Activated CD4-positive, alpha-beta memory T cell treated with anti-CD3 and anti-CD28 coated beads for 36 hours (primary cell): ENCODE results near the gene LINGO3. TPM values are rescaled to one million over a fixed set of nuclear protein-coding genes. Genes with fewer than 3 reads are reported as not detected.
"Not testable (repeated sequence)": the region's sequence is repeated elsewhere in the genome, so short reads cannot be mapped to it uniquely, and the experiment has no call there.

ENCODE experiments used
- CTCF ChIA-PET: fragments of 350-600 bp; sonication (Branson Sonifier 250); formaldehyde crosslinking; loops from one replicate; lab custom pipeline; 2021; ENCODE audit warnings: antibody characterized with exemption, inconsistent platforms; lab: Charles Lee
- POLR2A ChIA-PET: fragments of 350-600 bp; sonication (Branson Sonifier 250); formaldehyde crosslinking; loops from one replicate; lab custom pipeline; 2021; ENCODE audit warnings: antibody characterized with exemption; lab: Charles Lee
- DNase-seq: peaks from one replicate; pipeline ENCODE4 v3.0.0-alpha.2; 2020
- H3K27ac Mint-ChIP-seq: one replicate; pipeline ENCODE4 v1.8.0; 2021; ENCODE audit warnings: mixed read lengths
- H3K27me3 Mint-ChIP-seq: one replicate; pipeline ENCODE4 v1.8.0; 2021; ENCODE audit warnings: mixed read lengths
- H3K36me3 Mint-ChIP-seq: one replicate; pipeline ENCODE4 v1.8.0; 2021; ENCODE audit warnings: mixed read lengths
- H3K4me1 Mint-ChIP-seq: one replicate; pipeline ENCODE4 v1.8.0; 2021; ENCODE audit warnings: low read depth, mixed read lengths
- H3K4me3 Mint-ChIP-seq: one replicate; pipeline ENCODE4 v1.8.0; 2021; ENCODE audit warnings: mild to moderate bottlenecking, mixed read lengths
- H3K9me3 Mint-ChIP-seq: one replicate; pipeline ENCODE4 v1.8.0; 2021; ENCODE audit warnings: mixed read lengths
- intact Hi-C: fragments of 100-400 bp; cut with micrococcal nuclease; formaldehyde crosslinking; loops from one replicate; pipeline ENCODE4 v1.15.1; 2023
- total RNA-seq, 2 experiments: library from RNA; stranded (reverse); gene quantifications; one replicate each; pipeline ENCODE4 v1.2.3, GENCODE V29; 2021

The LINGO3 gene
- total RNA-seq, 2 experiments from 2014 or later: 0.10 TPM; not detected in 1

DNA sequence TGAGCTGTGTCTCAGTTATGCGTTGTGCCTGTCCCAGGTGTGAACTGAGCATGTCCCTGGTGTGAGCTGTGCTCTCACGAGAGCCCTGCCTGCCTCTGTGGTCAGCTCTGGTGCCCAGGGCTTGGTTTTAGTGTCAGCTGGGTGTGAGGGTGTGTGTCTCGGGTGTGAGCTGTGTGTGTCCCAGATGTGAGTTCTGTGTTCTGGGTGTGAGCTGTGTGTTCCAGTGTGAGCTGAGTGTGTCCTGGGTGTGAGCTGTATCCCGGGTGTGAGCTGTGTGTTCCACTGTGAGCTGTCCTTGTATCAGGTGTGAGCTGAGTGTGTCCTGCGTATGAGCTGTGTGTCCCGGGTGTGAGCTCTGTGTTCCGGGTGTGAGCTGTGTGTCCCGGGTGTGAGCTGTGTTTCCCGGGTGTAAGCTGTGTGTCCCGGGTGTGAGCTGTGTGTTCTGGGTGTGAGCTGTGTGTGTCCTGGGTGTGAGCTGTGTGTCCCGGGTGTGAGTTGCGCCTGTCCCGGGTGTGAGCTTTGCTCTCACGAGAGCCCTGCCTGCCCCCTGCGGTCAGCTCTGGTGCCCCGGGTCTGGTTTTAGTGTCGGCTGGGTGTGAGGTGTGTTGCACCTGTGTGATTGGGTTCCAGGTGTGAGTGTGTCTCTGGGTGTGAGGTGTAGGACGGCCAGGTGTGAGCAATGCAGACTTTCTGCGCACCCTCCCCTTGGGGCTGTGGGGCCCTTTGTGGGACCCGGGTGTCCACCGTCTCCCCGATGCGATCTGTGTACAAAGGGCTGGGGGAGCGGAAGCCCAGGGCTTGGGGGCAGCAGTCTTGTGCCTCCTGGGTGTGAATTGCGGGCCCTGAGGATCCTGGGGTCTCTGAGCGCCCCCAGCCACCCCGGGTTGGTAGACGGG, 18.9 kb downstream of the LINGO3 start:
- CTCF ChIA-PET: interaction anchor here (0.7 to 2.0 kb wide), 7 partner anchors 14 to 348 kb away, joined by 3 to 10 read pairs (median 4); no protein-coding TSS in a partner anchor
- intact Hi-C loops: no loop called here
- POLR2A ChIA-PET: interaction anchor here (0.8 to 1.0 kb wide), 2 partner anchors 39 to 264 kb away, joined by 3 to 4 read pairs; partner anchors contain the start of genes LSM7 and SPPL2B

DNA sequence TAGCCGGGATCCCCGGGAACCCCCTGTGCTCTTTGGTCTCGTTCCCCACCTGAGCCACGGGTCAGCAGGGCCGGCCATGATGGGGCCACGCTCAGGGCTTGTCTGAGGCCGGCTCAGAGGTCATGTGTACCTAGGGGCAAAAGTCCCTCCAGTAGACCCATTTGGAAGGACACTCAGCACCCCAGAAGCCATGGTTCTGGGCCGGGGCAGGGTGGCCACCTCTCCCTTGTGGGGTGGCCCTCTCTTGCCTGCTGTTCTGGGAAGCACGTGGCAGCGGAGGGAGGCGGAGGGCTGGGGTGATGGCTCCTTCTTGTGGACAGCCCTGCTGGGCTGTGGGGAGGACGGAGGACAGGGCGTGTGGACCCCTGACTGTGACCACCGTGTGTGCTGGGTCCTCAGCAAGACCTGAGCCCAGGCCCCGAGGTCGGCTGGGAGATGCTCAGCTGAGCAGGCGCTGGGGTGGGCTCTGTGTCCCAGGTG, 19.6 kb downstream of the LINGO3 start:
- Mint-ChIP-seq H3K36me3 (no peaks in the 10 kb centered on the region), H3K27me3 (peaks cover 8% of the 10 kb centered on the region), H3K27ac (no peak overlapping the region), H3K4me1 (peaks cover 21% of the 10 kb centered on the region), H3K9me3 (no peaks in the 10 kb centered on the region), H3K4me3 (peak overlapping the region; percentile 70)
- intact Hi-C loops: no loop called here
- CTCF ChIA-PET: interaction anchor here (0.7 to 2.0 kb wide), 6 partner anchors 13 to 349 kb away, joined by 3 to 10 read pairs (median 4); no protein-coding TSS in a partner anchor
- POLR2A ChIA-PET: interaction anchor here (0.8 kb wide), 1 partner anchor 265 kb away, joined by 3 read pairs; no protein-coding TSS in a partner anchor
- DNase-seq: no peak

More for the DNA sequence above, 18.9 kb downstream of the LINGO3 start:
- no peaks in the 10 kb centered on the region for H3K36me3 Mint-ChIP-seq
- H3K4me3 Mint-ChIP-seq: peak overlapping the region; percentile 70
- DNase-seq: no peak
- peaks cover 8% of the 10 kb centered on the region for H3K27me3 Mint-ChIP-seq
- H3K4me1 Mint-ChIP-seq: peaks cover 21% of the 10 kb centered on the region
- no peaks in the 10 kb centered on the region for H3K9me3 Mint-ChIP-seq
- H3K27ac Mint-ChIP-seq: no peak overlapping the region

DNA sequence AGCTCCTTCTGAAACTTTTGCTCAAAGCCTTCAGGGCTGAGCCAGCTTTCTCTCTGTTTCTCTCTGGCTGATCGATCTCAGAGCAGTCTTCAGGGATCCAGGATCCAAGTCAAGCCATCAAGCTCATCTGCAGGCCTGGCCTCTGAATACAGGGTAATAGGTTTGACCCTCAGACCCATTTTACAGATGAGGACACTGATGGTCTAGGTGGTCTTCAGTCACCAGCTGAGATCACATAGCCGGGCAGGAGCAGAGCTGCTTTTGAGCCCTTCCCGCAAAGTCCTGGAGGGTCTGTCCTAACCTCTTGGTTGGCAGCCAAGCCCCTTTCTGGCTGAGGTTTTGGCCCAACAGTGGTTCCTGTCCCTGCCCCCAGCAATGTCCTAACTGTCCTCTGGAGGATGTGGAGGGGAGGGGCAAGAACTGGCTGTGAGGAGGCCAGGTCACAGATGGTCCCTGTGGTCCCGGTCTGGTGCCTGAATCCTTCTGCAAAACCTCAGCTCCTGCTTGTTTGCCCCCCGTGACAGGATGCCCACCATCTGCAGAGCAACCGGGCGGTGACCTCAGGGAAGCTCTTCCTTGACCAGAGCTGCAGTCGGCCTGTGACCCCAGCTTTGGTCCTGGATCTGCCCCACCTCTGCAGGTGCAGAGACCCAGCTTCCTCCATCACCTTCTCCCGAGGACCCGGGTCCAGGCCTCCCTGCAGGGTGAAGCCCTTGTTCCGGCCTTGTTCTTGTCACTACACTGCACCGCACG, 20.2 kb downstream of the LINGO3 start:
- H3K27ac Mint-ChIP-seq: no peak overlapping the region
- POLR2A ChIA-PET: no interaction called here
- no peaks in the 10 kb centered on the region for H3K9me3 Mint-ChIP-seq
- peaks cover 8% of the 10 kb centered on the region for H3K27me3 Mint-ChIP-seq
- peaks cover 24% of the 10 kb centered on the region for H3K4me1 Mint-ChIP-seq
- intact Hi-C loops: no loop called here
- H3K36me3 Mint-ChIP-seq: no peaks in the 10 kb centered on the region
- DNase-seq: no peak
- CTCF ChIA-PET: interaction anchor here (1.1 to 2.0 kb wide), 4 partner anchors 13 to 326 kb away, joined by 4 to 10 read pairs (median 6); no protein-coding TSS in a partner anchor
- no peak overlapping the region for H3K4me3 Mint-ChIP-seq

DNA sequence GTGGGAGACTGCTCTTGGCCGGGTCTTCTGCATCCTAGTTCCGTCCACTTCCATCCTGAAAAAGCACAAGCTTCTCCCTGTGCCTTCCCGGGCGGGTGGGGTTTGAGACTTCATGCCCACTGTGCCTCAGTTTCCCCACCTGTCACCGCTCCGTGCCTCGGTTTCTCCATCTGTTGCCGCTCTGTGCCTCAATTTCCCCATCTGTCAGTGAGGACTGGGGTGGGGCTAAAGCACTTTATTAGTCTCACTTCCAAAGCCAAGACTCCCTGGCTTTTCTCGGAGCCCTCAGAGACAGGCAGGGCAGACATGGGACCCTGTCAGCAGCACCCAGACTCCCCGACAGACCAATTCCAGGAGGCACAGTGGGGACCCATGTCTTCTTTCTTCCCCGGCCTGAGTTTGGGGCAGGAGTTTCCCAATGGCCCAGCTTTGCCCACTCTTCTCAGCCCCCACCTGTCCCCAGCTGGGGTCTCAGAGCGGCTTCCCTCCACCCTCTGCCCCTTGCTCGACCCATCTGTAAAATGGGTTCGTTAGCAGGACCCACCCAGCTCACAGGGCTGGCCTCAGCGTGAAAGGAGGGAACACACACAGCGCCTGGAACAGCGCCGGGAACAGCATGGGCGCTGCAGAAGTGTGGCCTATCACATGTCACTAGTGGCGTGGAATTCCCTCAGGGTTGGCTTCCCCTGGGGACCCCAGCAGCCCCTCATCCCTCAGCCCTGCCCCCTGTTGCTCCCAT, 21.4 kb downstream of the LINGO3 start:
- intact Hi-C loops: no loop called here
- Mint-ChIP-seq H3K4me1 (peaks cover 35% of the 10 kb centered on the region), H3K4me3 (no peak overlapping the region), H3K36me3 (no peaks in the 10 kb centered on the region), H3K27me3 (peaks cover 8% of the 10 kb centered on the region), H3K27ac (no peak overlapping the region), H3K9me3 (no peaks in the 10 kb centered on the region)
- no peak for DNase-seq
- CTCF ChIA-PET: interaction anchor here (0.7 to 1.1 kb wide), 4 partner anchors 13 to 106 kb away, joined by 3 to 4 read pairs (median 3); no protein-coding TSS in a partner anchor
- POLR2A ChIA-PET: no interaction called here

DNA sequence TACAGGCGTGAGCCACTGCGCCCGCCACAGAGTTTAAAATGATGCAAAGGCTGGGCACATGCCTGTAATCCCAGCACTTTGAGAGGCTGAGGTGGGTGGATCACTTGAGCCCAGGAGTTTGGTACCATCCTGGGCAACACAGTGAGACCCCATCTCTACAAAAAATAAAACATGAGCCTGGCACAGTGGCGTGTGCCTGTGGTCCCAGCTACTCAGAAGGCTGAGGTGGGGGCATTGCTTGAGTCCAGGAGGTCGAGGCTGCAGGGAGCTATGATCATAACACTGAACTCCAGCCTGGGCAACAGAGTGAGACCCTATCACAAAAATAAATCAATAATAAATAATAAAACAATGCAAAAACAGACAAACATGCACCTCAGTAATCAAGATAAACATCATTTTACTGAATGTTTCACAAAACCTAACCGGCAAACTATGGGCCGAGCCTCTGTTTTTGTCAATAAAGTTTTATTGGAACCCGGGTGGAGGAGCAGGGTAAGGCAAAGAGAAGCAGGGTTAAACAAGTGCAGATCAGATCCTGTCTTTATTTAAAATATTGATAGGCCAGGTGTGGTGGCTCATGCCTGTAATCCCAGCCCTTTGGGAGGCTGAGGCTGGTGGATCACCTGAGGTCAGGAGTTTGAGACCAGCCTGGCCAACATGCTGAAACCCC, 24.0 kb downstream of the LINGO3 start:
- H3K27me3 Mint-ChIP-seq: peaks cover 3% of the 10 kb centered on the region
- CTCF ChIA-PET: no interaction called here
- intact Hi-C loops: no loop called here

DNA sequence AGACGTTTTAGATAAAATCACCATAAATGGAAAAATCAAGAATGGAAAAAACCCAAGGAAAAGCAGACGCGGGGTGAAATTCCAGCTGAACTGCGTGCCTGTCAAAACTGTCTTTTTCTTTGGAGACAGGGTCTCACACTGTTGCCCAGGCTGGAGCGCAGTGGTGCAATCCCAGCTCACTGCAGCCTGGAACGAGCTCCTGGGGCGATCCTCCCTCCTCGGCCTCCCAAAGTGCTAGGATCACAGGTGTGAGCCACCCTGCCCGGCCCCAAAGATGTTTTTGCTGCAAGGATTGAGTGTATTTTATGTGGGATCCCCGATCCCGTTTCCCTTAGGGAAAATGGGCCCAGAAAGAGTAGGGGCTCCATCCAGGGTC, 25.1 kb downstream of the LINGO3 start:
- POLR2A ChIA-PET: no interaction called here
- Mint-ChIP-seq H3K27me3 (no peaks in the 10 kb centered on the region), H3K4me3 (no peak overlapping the region), H3K27ac (no peak overlapping the region), H3K4me1 (peaks cover 15% of the 10 kb centered on the region), H3K36me3 (no peaks in the 10 kb centered on the region), H3K9me3 (no peaks in the 10 kb centered on the region)
- DNase-seq: no peak
- intact Hi-C loops: no loop called here
- CTCF ChIA-PET: interaction anchor here (1.2 kb wide), 1 partner anchor 328 kb away, joined by 4 read pairs; no protein-coding TSS in a partner anchor

More for the DNA sequence above, 24.0 kb downstream of the LINGO3 start:
- Mint-ChIP-seq H3K27ac (no peak overlapping the region), H3K9me3 (no peaks in the 10 kb centered on the region), H3K36me3 (no peaks in the 10 kb centered on the region), H3K4me3 (no peak overlapping the region), H3K4me1 (peaks cover 21% of the 10 kb centered on the region)
- no peak for DNase-seq
- POLR2A ChIA-PET: no interaction called here

DNA sequence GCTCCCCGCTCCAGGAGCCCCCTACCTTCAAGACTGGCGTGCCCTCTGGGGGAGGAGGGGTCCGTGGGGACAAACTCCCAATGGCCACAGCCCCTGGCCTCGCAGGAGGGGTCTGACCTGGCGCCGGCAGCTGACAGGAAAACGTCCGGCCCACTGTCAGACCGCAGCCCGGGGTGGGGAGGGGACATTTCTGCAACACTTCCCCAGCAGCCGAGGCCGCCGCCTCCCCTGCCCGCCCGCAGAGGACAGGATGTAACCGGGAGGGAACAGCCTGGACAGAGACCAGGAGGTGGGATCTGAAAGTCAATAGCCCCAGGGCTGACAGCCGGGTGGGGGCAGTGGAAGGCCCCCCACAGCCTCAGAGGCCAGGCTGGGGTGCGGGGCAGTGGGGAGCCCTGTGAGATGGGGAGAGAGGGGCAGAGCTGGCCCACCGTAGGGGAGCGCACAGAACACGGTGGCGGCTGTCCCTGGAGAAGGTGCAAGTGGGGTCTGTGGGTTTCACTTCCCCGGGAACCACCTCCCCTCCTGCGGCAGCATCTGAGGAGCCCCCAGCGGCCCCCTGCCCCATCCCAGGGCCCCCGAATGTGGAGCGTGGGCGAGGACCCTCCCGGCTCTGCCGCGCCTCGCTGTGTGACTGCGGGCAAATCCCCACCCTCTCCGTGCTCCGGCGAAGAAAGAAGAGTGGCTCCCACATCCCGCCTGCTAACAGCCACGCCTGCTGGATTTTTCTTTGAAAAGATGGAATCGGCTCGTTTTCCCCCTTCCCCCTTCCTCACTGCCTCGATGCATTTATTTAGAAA, 25.7 kb downstream of the LINGO3 start, which contains the start of gene PEAK3:
Gene PEAK3, minus strand, starts transcription at position 114 of the 800 bp plus-strand sequence. CDS start 1,244 bp downstream, outside the sequence.
- Mint-ChIP-seq H3K27ac (no peak within 1 kb of the TSS), H3K36me3 (no peaks in the 10 kb centered on the region), H3K9me3 (no peaks in the 10 kb centered on the region), H3K27me3 (no peaks in the 10 kb centered on the region), H3K4me3 (peak within 1 kb of the TSS; percentile 32), H3K4me1 (peaks cover 15% of the 10 kb centered on the region)
- DNase-seq: peak; percentile 61
- ChIA-PET CTCF (interaction anchor here (1.2 kb wide), 1 partner anchor 329 kb away, joined by 4 read pairs; no protein-coding TSS in a partner anchor), POLR2A (no interaction called here)
- intact Hi-C loops: no loop called here

DNA sequence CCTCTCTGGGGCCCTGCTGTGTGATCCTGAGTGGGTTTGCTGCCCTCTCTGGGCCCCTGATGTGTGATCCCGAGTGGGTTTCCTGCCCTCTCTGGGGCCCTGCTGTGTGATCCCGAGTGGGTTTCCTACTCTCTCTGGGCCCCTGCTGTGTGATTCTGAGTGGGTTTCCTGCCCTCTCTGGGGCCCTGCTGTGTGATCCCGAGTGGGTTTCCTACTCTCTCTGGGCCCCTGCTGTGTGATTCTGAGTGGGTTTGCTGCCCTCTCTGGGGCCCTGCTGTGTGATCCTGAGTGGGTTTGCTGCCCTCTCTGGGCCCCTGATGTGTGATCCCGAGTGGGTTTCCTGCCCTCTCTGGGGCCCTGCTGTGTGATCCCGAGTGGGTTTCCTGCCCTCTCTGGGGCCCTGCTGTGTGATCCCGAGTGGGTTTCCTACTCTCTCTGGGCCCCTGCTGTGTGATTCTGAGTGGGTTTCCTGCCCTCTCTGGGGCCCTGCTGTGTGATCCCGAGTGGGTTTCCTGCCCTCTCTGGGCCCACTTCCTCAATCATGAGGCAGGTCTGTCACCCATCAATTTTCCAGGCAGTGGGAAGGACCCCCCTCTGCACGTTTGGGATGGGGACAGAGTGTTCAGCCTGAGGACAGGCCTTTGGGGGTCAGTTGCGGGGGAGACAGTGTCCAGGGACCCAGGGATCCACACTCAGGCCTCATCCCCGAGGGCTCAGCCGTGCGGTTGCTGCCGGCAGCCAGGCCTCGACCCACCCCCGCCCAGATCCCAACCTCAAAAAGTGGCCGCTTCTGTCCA, 26.5 kb downstream of the LINGO3 start:
- H3K9me3 Mint-ChIP-seq, H3K27ac Mint-ChIP-seq, H3K36me3 Mint-ChIP-seq, intact Hi-C loops, DNase-seq, H3K27me3 Mint-ChIP-seq, POLR2A ChIA-PET, CTCF ChIA-PET: not testable (repeated sequence)
- Mint-ChIP-seq H3K4me1 (peaks cover 15% of the 10 kb centered on the region), H3K4me3 (peak overlapping the region; percentile 32)

DNA sequence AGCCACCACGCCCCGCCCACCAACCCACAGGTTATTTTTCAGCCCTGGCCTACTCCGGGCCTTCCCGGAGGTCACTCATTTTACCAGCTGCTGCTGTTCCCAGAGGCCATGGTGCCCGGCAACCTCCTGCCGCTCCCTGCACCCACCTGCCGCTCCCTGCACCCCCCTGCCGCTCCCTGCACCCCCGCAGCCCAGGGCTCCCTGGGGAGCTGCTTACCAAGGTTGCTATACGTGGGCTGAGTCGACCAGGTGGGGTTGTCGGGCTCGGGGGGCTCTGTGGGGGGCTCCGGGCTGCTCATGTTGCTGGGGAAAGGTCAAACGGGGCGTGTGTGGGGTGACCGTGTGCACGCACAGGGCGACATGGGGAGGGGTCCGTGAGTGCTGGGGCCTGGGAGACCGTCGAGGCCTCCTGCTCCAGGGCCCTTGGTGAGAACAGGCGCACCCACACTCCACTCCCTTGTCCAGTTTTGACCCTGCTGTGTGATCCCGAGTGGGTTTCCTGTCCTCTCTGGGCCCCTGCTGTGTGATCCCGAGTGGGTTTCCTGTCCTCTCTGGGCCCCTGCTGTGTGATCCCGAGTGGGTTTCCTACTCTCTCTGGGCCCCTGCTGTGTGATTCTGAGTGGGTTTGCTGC, 27.2 kb downstream of the LINGO3 start:
- no peak for DNase-seq
- CTCF ChIA-PET: no interaction called here
- H3K4me3 Mint-ChIP-seq: no peak overlapping the region
- H3K27ac Mint-ChIP-seq: no peak overlapping the region
- H3K9me3 Mint-ChIP-seq: no peaks in the 10 kb centered on the region
- H3K27me3 Mint-ChIP-seq: no peaks in the 10 kb centered on the region
- no peaks in the 10 kb centered on the region for H3K36me3 Mint-ChIP-seq
- POLR2A ChIA-PET: no interaction called here
- intact Hi-C loops: no loop called here
- peaks cover 15% of the 10 kb centered on the region for H3K4me1 Mint-ChIP-seq
